Anterior cingulate cortex (tissue), 58 donors: ENCODE data around the gene BDKRB2.

ENCODE experiments used
- DNase-seq, 58 donors: peaks; one replicate each; lab custom pipeline; 2025; lab: John Stamatoyannopoulos, UW

BDKRB2 gene

GRCh38 chr14:96286251-96286650, 81.6 kb downstream of the BDKRB2 start:
- DNase-seq = no peak

GRCh38 chr14:96287856-96288255, 83.2 kb downstream of the BDKRB2 start:
- DNase-seq = no peak
